Ovary (tissue), 9 donors: ENCODE results near the gene FUCA1. TPM values are rescaled to one million over a fixed set of nuclear protein-coding genes. Genes with fewer than 3 reads are reported as not detected.

ENCODE experiments used
- DNase-seq, 5 donors: peaks; one replicate each; pipeline ENCODE4 v3.0.0-alpha.2; 2019 to 2020
- H3K27ac ChIP-seq, 2 donors: fragments of 200-600 bp; one replicate each; pipeline versions ENCODE4 v1.5.1 to v1.8.0; 2019 to 2022
- H3K27me3 ChIP-seq: fragments of 200-600 bp; one replicate; pipeline ENCODE4 v1.8.0; 2022
- H3K36me3 ChIP-seq: fragments of 200-600 bp; sonication (generic); one replicate; pipeline ENCODE4 v1.5.1; 2019
- H3K4me1 ChIP-seq: one replicate; pipeline ENCODE4 v1.8.1; 2013; ENCODE audit warnings: mild to moderate bottlenecking, moderate library complexity; ENCODE audit not compliant: insufficient read depth
- H3K4me3 ChIP-seq: fragments of 200-600 bp; sonication (generic); one replicate; pipeline ENCODE4 v1.5.1; 2017
- H3K9me3 ChIP-seq, 2 donors: fragments of 200-600 bp in 1 of 2; sonication (generic) in 1 of 2; one replicate each; pipeline versions ENCODE4 v1.5.1 to v1.8.1; 2013 to 2019; ENCODE audit warnings: mild to moderate bottlenecking in 1 of 2, moderate library complexity in 1 of 2
- CTCF ChIP-seq, 3 donors: fragments of 450-650 bp in 2 of 3; fragments of 200-600 bp in 1 of 3; IDR thresholded peaks; one replicate each; pipeline versions ENCODE4 v1.5.1 to v1.8.0; 2016 to 2022; ENCODE audit warnings: antibody characterized with exemption in 3 of 3, mild to moderate bottlenecking in 1 of 3
- EP300 ChIP-seq: sonication (generic); formaldehyde crosslinking; IDR thresholded peaks from one replicate; pipeline ENCODE4 v1.6.1; 2017; ENCODE audit warnings: antibody characterized with exemption
- POLR2A ChIP-seq: fragments of 450-650 bp; IDR thresholded peaks from one replicate; pipeline ENCODE4 v1.6.1; 2017; ENCODE audit warnings: antibody characterized with exemption, mild to moderate bottlenecking, moderate library complexity
- WGBS, 3 donors: extraction: QIAGEN DNeasy Blood & Tissue Kit in 1 of 3; methylation state at CpG; one replicate each; pipeline versions ENCODE4 v1.1.5 to v1.1.7; 2013 to 2017; 5-methylcytosine and 5-hydroxymethylcytosine counted together
- intact Hi-C, 4 donors: fragments of 100-400 bp; cut with DNase I; formaldehyde crosslinking; loops; one replicate each; pipeline versions ENCODE4 v1.11.0 to v1.15.1; 2022 to 2023
- polyA plus RNA-seq, 2 donors: library from polyadenylated mRNA; stranded (reverse); fragments of 200-250 nt in 1 of 2; fragments of 350-450 nt in 1 of 2; fragmentation: Illumina TruSeq in 1 of 2; extraction: RNeasy Lipid Tissue Mini Kit (QIAGEN cat#74804) in 1 of 2; gene quantifications; one replicate each; pipeline ENCODE4 v1.2.3, GENCODE V29; 2013 to 2014
- total RNA-seq, 7 donors: library from RNA; depleted of rRNA in 2 of 7; stranded (reverse); fragments of >200 nt in 2 of 7; fragmentation: NEBNext Ultra II Directional in 3 of 7; extraction: Animal tissue kit (Norgen Biotek cat#: 25700) in 3 of 7; gene quantifications; one replicate each; pipeline versions ENCODE4 v1.1.0 to v1.2.4, GENCODE V29; 2016 to 2023
- donor health status: DM: no; HTN: no; CAD: no; lungs with moderate emphysema.
- donor health status: DM: no; HTN: no; CAD: no.
- donor health status: Bipolar disorder and iron deficiency.
- donor health status: DM: yes; HTN: yes; CAD: no.
- donor health status: DM: no; HTN: no; CAD: no.
- donor health status: DM: yes; HTN: yes; CAD: no.

FUCA1 gene
- total and polyA plus RNA-seq, 9 donors: 21.7 to 112 (median 25.6) TPM

GRCh38 chr1:23914921-23915320 is 46.8 kb upstream of the FUCA1 start:
- TF ChIP-seq POLR2A (no peak), CTCF (IDR thresholded peaks at IDR 0.05) (no peak), EP300 (no peak)
- Histone ChIP-seq H3K4me1 (no peaks in the 10 kb centered on the region), H3K27me3 (no peaks in the 10 kb centered on the region), H3K36me3 (no peaks in the 10 kb centered on the region), H3K9me3 (no peaks in the 10 kb centered on the region), H3K4me3 (no peak overlapping the region), H3K27ac (no peak overlapping the region)
- WGBS, 3 donors: 92 to 93% (median 93%) methylated on average over 4 of the region's 4 CpGs
- intact Hi-C loops: loop anchor here in 2 of 4 donors (5.0 kb wide), 2 partner anchors 138 to 148 kb away; partner anchors contain the start of gene PITHD1 (in 1 of the 2)
- DNase-seq: no peak

GRCh38 chr1:23913212-23913880 is 45.3 kb upstream of the FUCA1 start, which contains the start of gene CNR2:
Gene CNR2, minus strand, starts transcription at chr1:23913362. Its CDS starts 37,745 bp downstream, at chr1:23875617.
- no peak within 1 kb of the TSS for H3K4me3 ChIP-seq
- intact Hi-C loops: no loop called here
- H3K36me3 ChIP-seq: no peaks in the 10 kb centered on the region
- no peak within 1 kb of the TSS for H3K27ac ChIP-seq
- TF ChIP-seq CTCF (IDR thresholded peaks at IDR 0.05) (no peak), POLR2A (no peak), EP300 (no peak)
- 71 to 81% (median 78%) methylated on average over 7 of the region's 7 CpGs for WGBS, 3 donors
- no peaks in the 10 kb centered on the region for H3K4me1 ChIP-seq
- DNase-seq: no peak
- no peaks in the 10 kb centered on the region for H3K9me3 ChIP-seq
- no peaks in the 10 kb centered on the region for H3K27me3 ChIP-seq

- H3K27ac ChIP-seq: no peak overlapping the region
- no peak overlapping the region for H3K4me3 ChIP-seq
- H3K4me1 ChIP-seq: no peaks in the 10 kb centered on the region
- H3K27me3 ChIP-seq: no peaks in the 10 kb centered on the region
- H3K36me3 ChIP-seq: no peaks in the 10 kb centered on the region
- TF ChIP-seq POLR2A (no peak), EP300 (no peak), CTCF (IDR thresholded peaks at IDR 0.05) (no peak)
- 84 to 86% (median 85%) methylated on average over 8 of the region's 8 CpGs for WGBS, 3 donors
- no peak for DNase-seq
- H3K9me3 ChIP-seq: no peaks in the 10 kb centered on the region
- intact Hi-C loops: no loop called here
Observed at GRCh38 chr1:23911921-23912320, 43.8 kb upstream of the FUCA1 start.

GRCh38 chr1:23910553-23911246 is 42.6 kb upstream of the FUCA1 start:
- no peaks in the 10 kb centered on the region for H3K27me3 ChIP-seq
- H3K27ac ChIP-seq: no peak overlapping the region
- no peak overlapping the region for H3K4me3 ChIP-seq
- no peak for DNase-seq
- no peaks in the 10 kb centered on the region for H3K9me3 ChIP-seq
- intact Hi-C loops: no loop called here
- H3K4me1 ChIP-seq: no peaks in the 10 kb centered on the region
- 76 to 81% (median 79%) methylated on average over 11 of the region's 11 CpGs for WGBS, 3 donors
- TF ChIP-seq CTCF (IDR thresholded peaks at IDR 0.05) (no peak), EP300 (no peak), POLR2A (no peak)
- H3K36me3 ChIP-seq: no peaks in the 10 kb centered on the region
